Activated T-helper 2 cell treated with anti-CD3 and anti-CD28 coated beads, Interferon-gamma antibody, Interleukin-2, Interleukin-4, amounts not matched to agents 10 μg/mL and 5 μg/mL and 100 μg/mL, durations not matched to agents 14 hours and 24 hours and 36 hours (primary cell): ENCODE data around the gene F7. TPM values are rescaled to one million over a fixed set of nuclear protein-coding genes. Genes with fewer than 3 reads are reported as not detected.

Source experiments
- DNase-seq: peaks from one replicate; pipeline ENCODE4 v3.0.0; 2021; ENCODE audit warnings: low spot score
- H3K27ac Mint-ChIP-seq: one replicate; pipeline ENCODE4 v1.8.0; 2021; ENCODE audit warnings: mixed read lengths
- H3K27me3 Mint-ChIP-seq: one replicate; pipeline ENCODE4 v1.8.0; 2021; ENCODE audit warnings: low read depth, mixed read lengths
- H3K36me3 Mint-ChIP-seq: one replicate; pipeline ENCODE4 v1.8.0; 2021; ENCODE audit warnings: low read depth, mixed read lengths
- H3K4me1 Mint-ChIP-seq: one replicate; pipeline ENCODE4 v1.8.0; 2021; ENCODE audit warnings: low read depth, mixed read lengths
- H3K4me3 Mint-ChIP-seq: one replicate; pipeline ENCODE4 v1.8.0; 2021; ENCODE audit warnings: low read depth, mild to moderate bottlenecking, moderate library complexity, mixed read lengths
- H3K9me3 Mint-ChIP-seq: one replicate; pipeline ENCODE4 v1.8.0; 2021; ENCODE audit warnings: mixed read lengths
- intact Hi-C: fragments of 100-400 bp; cut with micrococcal nuclease; formaldehyde crosslinking; loops from one replicate; pipeline ENCODE4 v1.15.1; 2023
- total RNA-seq: library from RNA; stranded (reverse); gene quantifications from 2 replicates; pipeline ENCODE4 v1.2.3, GENCODE V29; 2022

Gene F7
- total RNA-seq, 1 donor from 2014 or later: not detected

GRCh38 chr13:113116206-113116800 lies 10.7 kb downstream of the F7 start:
- Mint-ChIP-seq H3K27me3 (peaks cover 1% of the 10 kb centered on the region), H3K4me3 (no peak overlapping the region), H3K27ac (no peak overlapping the region), H3K4me1 (no peaks in the 10 kb centered on the region), H3K36me3 (no peaks in the 10 kb centered on the region), H3K9me3 (no peaks in the 10 kb centered on the region)
- intact Hi-C loops: no loop called here
- DNase-seq: no peak

- no peak for DNase-seq
- H3K36me3 Mint-ChIP-seq: no peaks in the 10 kb centered on the region
- intact Hi-C loops: no loop called here
- H3K4me3 Mint-ChIP-seq: no peak overlapping the region
- H3K27ac Mint-ChIP-seq: no peak overlapping the region
- H3K27me3 Mint-ChIP-seq: peaks cover 1% of the 10 kb centered on the region
- H3K9me3 Mint-ChIP-seq: no peaks in the 10 kb centered on the region
- H3K4me1 Mint-ChIP-seq: no peaks in the 10 kb centered on the region
Measured at GRCh38 chr13:113116871-113117271, 11.3 kb downstream of the F7 start.

GRCh38 chr13:113117335-113117872 lies 11.8 kb downstream of the F7 start:
- peaks cover 1% of the 10 kb centered on the region for H3K27me3 Mint-ChIP-seq
- DNase-seq: no peak
- H3K4me1 Mint-ChIP-seq: no peaks in the 10 kb centered on the region
- no peak overlapping the region for H3K4me3 Mint-ChIP-seq
- no peaks in the 10 kb centered on the region for H3K9me3 Mint-ChIP-seq
- intact Hi-C loops: no loop called here
- H3K27ac Mint-ChIP-seq: no peak overlapping the region
- H3K36me3 Mint-ChIP-seq: no peaks in the 10 kb centered on the region

- Mint-ChIP-seq H3K9me3 (no peaks in the 10 kb centered on the region), H3K36me3 (no peaks in the 10 kb centered on the region), H3K4me3 (no peak overlapping the region), H3K27me3 (peaks cover 1% of the 10 kb centered on the region), H3K4me1 (no peaks in the 10 kb centered on the region), H3K27ac (no peak overlapping the region)
- intact Hi-C loops: no loop called here
- DNase-seq: no peak
Measured at GRCh38 chr13:113117911-113118260, 12.3 kb downstream of the F7 start.

GRCh38 chr13:113118261-113119021 lies 12.8 kb downstream of the F7 start:
- H3K4me1 Mint-ChIP-seq: no peaks in the 10 kb centered on the region
- no peaks in the 10 kb centered on the region for H3K9me3 Mint-ChIP-seq

GRCh38 chr13:113119166-113119821 lies 13.7 kb downstream of the F7 start:
- Mint-ChIP-seq H3K9me3 (no peaks in the 10 kb centered on the region), H3K4me1 (no peaks in the 10 kb centered on the region), H3K27ac (no peak overlapping the region), H3K4me3 (no peak overlapping the region), H3K27me3 (no peaks in the 10 kb centered on the region), H3K36me3 (no peaks in the 10 kb centered on the region)
- intact Hi-C loops: no loop called here
- DNase-seq: no peak

More at GRCh38 chr13:113118261-113119021, 12.8 kb downstream of the F7 start:
- Mint-ChIP-seq H3K4me3 (no peak overlapping the region), H3K27ac (no peak overlapping the region), H3K27me3 (peaks cover 1% of the 10 kb centered on the region), H3K36me3 (no peaks in the 10 kb centered on the region)
- intact Hi-C loops: no loop called here
- no peak for DNase-seq

GRCh38 chr13:113119822-113120189 lies 14.2 kb downstream of the F7 start:
- no peak for DNase-seq
- Mint-ChIP-seq H3K27me3 (no peaks in the 10 kb centered on the region), H3K27ac (no peak overlapping the region), H3K4me1 (no peaks in the 10 kb centered on the region), H3K9me3 (no peaks in the 10 kb centered on the region), H3K36me3 (no peaks in the 10 kb centered on the region), H3K4me3 (no peak overlapping the region)
- intact Hi-C loops: no loop called here

- H3K27me3 Mint-ChIP-seq: no peaks in the 10 kb centered on the region
- no peak overlapping the region for H3K4me3 Mint-ChIP-seq
- no peak overlapping the region for H3K27ac Mint-ChIP-seq
- H3K36me3 Mint-ChIP-seq: no peaks in the 10 kb centered on the region
- H3K9me3 Mint-ChIP-seq: no peaks in the 10 kb centered on the region
- no peaks in the 10 kb centered on the region for H3K4me1 Mint-ChIP-seq
- DNase-seq: no peak
- intact Hi-C loops: no loop called here
Measured at GRCh38 chr13:113120300-113121182, 14.9 kb downstream of the F7 start.

GRCh38 chr13:113121183-113121927 lies 15.8 kb downstream of the F7 start:
- intact Hi-C loops: no loop called here
- Mint-ChIP-seq H3K9me3 (no peaks in the 10 kb centered on the region), H3K4me1 (no peaks in the 10 kb centered on the region), H3K27ac (no peak overlapping the region), H3K4me3 (no peak overlapping the region), H3K36me3 (no peaks in the 10 kb centered on the region), H3K27me3 (peaks cover 5% of the 10 kb centered on the region)
- no peak for DNase-seq

GRCh38 chr13:113121928-113122471 lies 16.4 kb downstream of the F7 start:
- Mint-ChIP-seq H3K4me1 (no peaks in the 10 kb centered on the region), H3K27ac (no peak overlapping the region), H3K36me3 (no peaks in the 10 kb centered on the region), H3K27me3 (peaks cover 8% of the 10 kb centered on the region), H3K4me3 (no peak overlapping the region), H3K9me3 (no peaks in the 10 kb centered on the region)
- intact Hi-C loops: no loop called here
- DNase-seq: no peak

- Mint-ChIP-seq H3K27ac (no peak within 1 kb of the TSS), H3K4me3 (no peak within 1 kb of the TSS), H3K4me1 (no peaks in the 10 kb centered on the region), H3K9me3 (no peaks in the 10 kb centered on the region), H3K36me3 (no peaks in the 10 kb centered on the region), H3K27me3 (peaks cover 12% of the 10 kb centered on the region)
- intact Hi-C loops: no loop called here
- no peak for DNase-seq
Measured at GRCh38 chr13:113122550-113123225, 17.1 kb downstream of the F7 start, which contains the start of gene F10. F10 (plus strand) TSS chr13:113122799; CDS start chr13:113122856, 57 bp downstream.
